ENCODE results near the gene MIF4GD.
"Not testable (repeated sequence)": the region's sequence is repeated elsewhere in the genome, so short reads cannot be mapped to it uniquely, and the experiment has no call there.

Gene MIF4GD

GRCh38 chr17:75288770-75289114 is 17.7 kb upstream of the MIF4GD start:
- in situ Hi-C loops (cut with MboI; ENCODE audit: low sequenced_read_pairs) = no loop called here

- in situ Hi-C loops (cut with MboI; ENCODE audit: low sequenced_read_pairs) = no loop called here
Measured at GRCh38 chr17:75288359-75288758, 17.3 kb upstream of the MIF4GD start.

- in situ Hi-C loops (cut with MboI; ENCODE audit: low sequenced_read_pairs) = no loop called here
Measured at GRCh38 chr17:75287221-75287620, 16.2 kb upstream of the MIF4GD start.

GRCh38 chr17:75285123-75285522 is 14.1 kb upstream of the MIF4GD start:
- in situ Hi-C loops (cut with MboI; ENCODE audit: low sequenced_read_pairs) = no loop called here

GRCh38 chr17:75280189-75280588 is 9.2 kb upstream of the MIF4GD start:
- in situ Hi-C loops (cut with MboI; ENCODE audit: low sequenced_read_pairs) = not testable (repeated sequence)

- in situ Hi-C loops (cut with MboI; ENCODE audit: low sequenced_read_pairs) = no loop called here
Measured at GRCh38 chr17:75277664-75278071, 6.6 kb upstream of the MIF4GD start.

GRCh38 chr17:75273977-75274708 is 3.1 kb upstream of the MIF4GD start:
- in situ Hi-C loops (cut with MboI; ENCODE audit: low sequenced_read_pairs) = no loop called here

- in situ Hi-C loops (cut with MboI; ENCODE audit: low sequenced_read_pairs) = no loop called here
Measured at GRCh38 chr17:75272848-75273184, 1.8 kb upstream of the MIF4GD start.

- in situ Hi-C loops (cut with MboI; ENCODE audit: low sequenced_read_pairs) = no loop called here
Measured at GRCh38 chr17:75271955-75272847, 1.2 kb upstream of the MIF4GD start.

- in situ Hi-C loops (cut with MboI; ENCODE audit: low sequenced_read_pairs) = no loop called here
Measured at GRCh38 chr17:75271233-75271954, 363 bp upstream of the MIF4GD start.

GRCh38 chr17:75270218-75270965 is 639 bp downstream of the MIF4GD start:
- in situ Hi-C loops (cut with MboI; ENCODE audit: low sequenced_read_pairs) = no loop called here

GRCh38 chr17:75269844-75270217 is 1.2 kb downstream of the MIF4GD start:
- in situ Hi-C loops (cut with MboI; ENCODE audit: low sequenced_read_pairs) = no loop called here

- in situ Hi-C loops (cut with MboI; ENCODE audit: low sequenced_read_pairs) = no loop called here
Measured at GRCh38 chr17:75267411-75268232, 3.4 kb downstream of the MIF4GD start.

GRCh38 chr17:75267153-75267410 is 3.9 kb downstream of the MIF4GD start:
- in situ Hi-C loops (cut with MboI; ENCODE audit: low sequenced_read_pairs) = no loop called here

- in situ Hi-C loops (cut with MboI; ENCODE audit: low sequenced_read_pairs) = no loop called here
Measured at GRCh38 chr17:75266316-75267152, 4.5 kb downstream of the MIF4GD start.

GRCh38 chr17:75265614-75266315 is 5.3 kb downstream of the MIF4GD start:
- in situ Hi-C loops (cut with MboI; ENCODE audit: low sequenced_read_pairs) = no loop called here

GRCh38 chr17:75263055-75263454 is 8.0 kb downstream of the MIF4GD start:
- in situ Hi-C loops (cut with MboI; ENCODE audit: low sequenced_read_pairs) = no loop called here

- in situ Hi-C loops (cut with MboI; ENCODE audit: low sequenced_read_pairs) = no loop called here
Measured at GRCh38 chr17:75262112-75262606, 8.9 kb downstream of the MIF4GD start.

All from HL-60/S4 treated with retinoic acid at 250 ng/mL for 4 days and 3 days (cell line).